ENCODE data around the gene MARCKSL1. TPM values are rescaled to one million over a fixed set of nuclear protein-coding genes. Genes with fewer than 3 reads are reported as not detected.
A peak's percentile ranks its signal among the peaks of the same experiment; 100 is the strongest.

MARCKSL1 gene
- polyA plus RNA-seq, 3 donors: 13.9 to 150 (median 40.3) TPM

GRCh38 chr1:32352831-32353383 is 16.9 kb upstream of the MARCKSL1 start:
- Histone ChIP-seq H3K4me2 (replicated peaks; ENCODE audit: extremely low read depth, low read length, poor library complexity, severe bottlenecking) (peak overlapping the region; percentile 9), H3K4me3 (replicated peaks in 1 of 3; ENCODE audit: low read depth in 2 of 3, low read length in 3 of 3) (no peak overlapping the region)

GRCh38 chr1:32352239-32352745 is 16.3 kb upstream of the MARCKSL1 start:
- Histone ChIP-seq H2AFZ (ENCODE audit: insufficient read depth, low read depth, low read length, poor library complexity, severe bottlenecking) (peak overlapping the region; percentile 76), H3K27me3 (ENCODE audit: control insufficient read depth in 2 of 2, insufficient read depth in 2 of 2, low read length in 2 of 2) (peaks cover 0 to 8% of the 10 kb centered on the region in 2 donors), H3K9me3 (replicated peaks in 1 of 2; ENCODE audit: control insufficient read depth in 1 of 2, insufficient read depth in 1 of 2, low read length in 2 of 2) (peaks cover 0 to 5% of the 10 kb centered on the region in 2 donors), H3K9ac (ENCODE audit: insufficient read depth, low read length, poor library complexity, severe bottlenecking) (peak overlapping the region; percentile 89), H3K27ac (ENCODE audit: low read depth in 1 of 2, low read length in 2 of 2) (peak overlapping the region; percentile 63 to 88), H3K4me3 (replicated peaks in 1 of 3; ENCODE audit: low read depth in 2 of 3, low read length in 3 of 3) (peak overlapping the region; percentile 35 to 74 (median 41)), H3K79me2 (ENCODE audit: insufficient read depth, low read length) (no peaks in the 10 kb centered on the region), H3K4me1 (ENCODE audit: control insufficient read depth in 1 of 2, insufficient read depth in 2 of 2, low read length in 2 of 2) (peaks cover 58 to 65% of the 10 kb centered on the region in 2 donors), H4K20me1 (ENCODE audit: insufficient read depth, low read length) (no peaks in the 10 kb centered on the region), H3K4me2 (replicated peaks; ENCODE audit: extremely low read depth, low read length, poor library complexity, severe bottlenecking) (peak overlapping the region; percentile 79), H3K36me3 (replicated peaks in 1 of 2; ENCODE audit: control insufficient read depth in 1 of 2, insufficient read depth in 2 of 2, low read length in 2 of 2) (no peaks in the 10 kb centered on the region)
- DNase-seq: no peak
- no peak for TF ChIP-seq CTCF (IDR thresholded peaks at IDR 0.05)
- Mint-ChIP-seq H3K9me3 (peaks cover 2 to 9% (median 4%) of the 10 kb centered on the region in 7 donors), H3K4me3 (peak overlapping the region; percentile 68 to 70), H3K36me3 (peaks cover 8 to 26% of the 10 kb centered on the region in 2 donors), H3K27me3 (ENCODE audit: low read depth in 3 of 3) (peaks cover 24 to 32% (median 28%) of the 10 kb centered on the region in 3 donors), H3K4me1 (peaks cover 62% of the 10 kb centered on the region), H3K27ac (peak overlapping the region in 5 of 7 donors; percentile 40 to 90 (median 73))
- intact Hi-C loops (cut with micrococcal nuclease): loop anchor here in 1 of 2 donors (5.0 kb wide), 1 partner anchor 40 kb away; the partner anchor contains the start of gene BSDC1
- no CpG with 5 or more reads among the region's 8 CpGs for WGBS (ENCODE audit: insufficient coverage)

More at GRCh38 chr1:32352831-32353383, 16.9 kb upstream of the MARCKSL1 start:
- TF ChIP-seq CTCF (IDR thresholded peaks at IDR 0.05): no peak
- H3K4me1 Mint-ChIP-seq: peaks cover 61% of the 10 kb centered on the region
- peaks cover 0 to 3% of the 10 kb centered on the region in 2 donors for H3K27me3 ChIP-seq (ENCODE audit: control insufficient read depth in 2 of 2, insufficient read depth in 2 of 2, low read length in 2 of 2)
- H3K9me3 ChIP-seq (replicated peaks in 1 of 2; ENCODE audit: control insufficient read depth in 1 of 2, insufficient read depth in 1 of 2, low read length in 2 of 2): peaks cover 0 to 5% of the 10 kb centered on the region in 2 donors
- peak overlapping the region; percentile 27 to 68 for H3K4me3 Mint-ChIP-seq
- H3K4me1 ChIP-seq (ENCODE audit: control insufficient read depth in 1 of 2, insufficient read depth in 2 of 2, low read length in 2 of 2): peaks cover 58 to 63% of the 10 kb centered on the region in 2 donors
- peaks cover 2 to 9% (median 4%) of the 10 kb centered on the region in 7 donors for H3K9me3 Mint-ChIP-seq
- H3K9ac ChIP-seq (ENCODE audit: insufficient read depth, low read length, poor library complexity, severe bottlenecking): no peak overlapping the region
- H3K36me3 ChIP-seq (replicated peaks in 1 of 2; ENCODE audit: control insufficient read depth in 1 of 2, insufficient read depth in 2 of 2, low read length in 2 of 2): no peaks in the 10 kb centered on the region
- H3K27ac Mint-ChIP-seq: no peak overlapping the region
- H3K27ac ChIP-seq (ENCODE audit: low read depth in 1 of 2, low read length in 2 of 2): no peak overlapping the region
- 80% methylated on average over 1 of the region's 2 CpGs for WGBS (ENCODE audit: insufficient coverage)
- H4K20me1 ChIP-seq (ENCODE audit: insufficient read depth, low read length): no peaks in the 10 kb centered on the region
- no peaks in the 10 kb centered on the region for H3K79me2 ChIP-seq (ENCODE audit: insufficient read depth, low read length)
- peaks cover 19 to 30% (median 24%) of the 10 kb centered on the region in 3 donors for H3K27me3 Mint-ChIP-seq (ENCODE audit: low read depth in 3 of 3)
- intact Hi-C loops (cut with micrococcal nuclease): loop anchor here in 1 of 2 donors (5.0 kb wide), 1 partner anchor 39 kb away; the partner anchor contains the start of gene BSDC1
- H3K36me3 Mint-ChIP-seq: peaks cover 8 to 24% of the 10 kb centered on the region in 2 donors
- no peak overlapping the region for H2AFZ ChIP-seq (ENCODE audit: insufficient read depth, low read depth, low read length, poor library complexity, severe bottlenecking)
- DNase-seq: no peak
